NCI-H2196 (cell line): Measurements from ENCODE around the gene SSTR5.

ENCODE experiments used
- DNase-seq: peaks from one replicate; lab custom pipeline; 2025; ENCODE audit not compliant: unreplicated experiment; lab: John Stamatoyannopoulos, UW

Gene SSTR5

GRCh38 chr16:1121009-1121408, 48.5 kb downstream of the SSTR5 start:
- no peak for DNase-seq

GRCh38 chr16:1121601-1122397, 49.3 kb downstream of the SSTR5 start:
- no peak for DNase-seq

- no peak for DNase-seq
Measured at GRCh38 chr16:1122398-1122765, 49.8 kb downstream of the SSTR5 start.

GRCh38 chr16:1123525-1124230, 51.1 kb downstream of the SSTR5 start:
- DNase-seq, result no peak

GRCh38 chr16:1124291-1124690, 51.7 kb downstream of the SSTR5 start:
- DNase-seq, result no peak

- no peak for DNase-seq
Measured at GRCh38 chr16:1124795-1125194, 52.2 kb downstream of the SSTR5 start.

- DNase-seq, result peak; percentile 89
Measured at GRCh38 chr16:1125471-1125870, 52.9 kb downstream of the SSTR5 start.

- DNase-seq, result no peak
Measured at GRCh38 chr16:1126044-1126443, 53.5 kb downstream of the SSTR5 start.

GRCh38 chr16:1126586-1126985, 54.0 kb downstream of the SSTR5 start:
- DNase-seq, result no peak

GRCh38 chr16:1127101-1127500, 54.6 kb downstream of the SSTR5 start:
- DNase-seq, result no peak

- DNase-seq, result no peak
Measured at GRCh38 chr16:1127971-1128715, 55.6 kb downstream of the SSTR5 start.

GRCh38 chr16:1129106-1129960, 56.8 kb downstream of the SSTR5 start:
- DNase-seq, result no peak

- DNase-seq, result no peak
Measured at GRCh38 chr16:1130382-1130781, 57.8 kb downstream of the SSTR5 start.
